Esophagus squamous epithelium (tissue), 4 donors: Measurements from ENCODE around the gene PAK1.

Source experiments
- POLR2A ChIP-seq, 4 donors: fragments of 450-650 bp; IDR thresholded peaks; one replicate each; pipeline ENCODE4 v1.6.1; 2017; ENCODE audit warnings: antibody characterized with exemption in 4 of 4, mild to moderate bottlenecking in 4 of 4, moderate library complexity in 3 of 4
- TF ChIP-seq, protein P1 (sequence below), 6 experiments: fragments of 450-650 bp in 4 of 6; fragments of 200-600 bp in 2 of 6; sonication (generic) in 2 of 6; IDR thresholded peaks; one replicate each; pipeline ENCODE4 v1.5.1; 2016 to 2019; ENCODE audit warnings: antibody characterized with exemption in 6 of 6, mild to moderate bottlenecking in 4 of 6, moderate library complexity in 4 of 6

DNA sequence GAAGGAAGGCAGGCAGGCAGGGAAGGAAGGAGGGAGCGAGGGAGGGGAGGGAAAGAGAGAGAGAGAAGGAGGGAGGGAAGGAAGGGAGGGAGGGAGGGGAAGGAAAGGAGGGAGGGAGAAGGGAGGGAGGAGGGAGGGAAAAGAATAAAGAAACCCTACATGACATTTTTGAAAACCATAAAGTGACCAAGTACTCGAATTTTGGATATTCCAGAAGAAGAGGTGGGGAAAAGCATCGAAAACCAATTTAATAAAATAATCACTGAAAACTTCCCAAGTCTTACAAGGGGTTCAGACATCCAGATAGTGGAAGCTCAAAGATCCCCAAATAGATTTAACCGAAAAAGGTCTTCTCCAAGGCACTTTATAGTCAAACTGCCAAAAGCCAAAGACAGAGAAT is 184.2 kb downstream of the PAK1 start:
- TF ChIP-seq, protein P1, sequence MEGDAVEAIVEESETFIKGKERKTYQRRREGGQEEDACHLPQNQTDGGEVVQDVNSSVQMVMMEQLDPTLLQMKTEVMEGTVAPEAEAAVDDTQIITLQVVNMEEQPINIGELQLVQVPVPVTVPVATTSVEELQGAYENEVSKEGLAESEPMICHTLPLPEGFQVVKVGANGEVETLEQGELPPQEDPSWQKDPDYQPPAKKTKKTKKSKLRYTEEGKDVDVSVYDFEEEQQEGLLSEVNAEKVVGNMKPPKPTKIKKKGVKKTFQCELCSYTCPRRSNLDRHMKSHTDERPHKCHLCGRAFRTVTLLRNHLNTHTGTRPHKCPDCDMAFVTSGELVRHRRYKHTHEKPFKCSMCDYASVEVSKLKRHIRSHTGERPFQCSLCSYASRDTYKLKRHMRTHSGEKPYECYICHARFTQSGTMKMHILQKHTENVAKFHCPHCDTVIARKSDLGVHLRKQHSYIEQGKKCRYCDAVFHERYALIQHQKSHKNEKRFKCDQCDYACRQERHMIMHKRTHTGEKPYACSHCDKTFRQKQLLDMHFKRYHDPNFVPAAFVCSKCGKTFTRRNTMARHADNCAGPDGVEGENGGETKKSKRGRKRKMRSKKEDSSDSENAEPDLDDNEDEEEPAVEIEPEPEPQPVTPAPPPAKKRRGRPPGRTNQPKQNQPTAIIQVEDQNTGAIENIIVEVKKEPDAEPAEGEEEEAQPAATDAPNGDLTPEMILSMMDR (IDR thresholded peaks at IDR 0.05) = no peak
- TF ChIP-seq POLR2A (IDR thresholded peaks at IDR 0.05) = no peak
